Measurements from ENCODE around the gene CDK15.

DNA sequence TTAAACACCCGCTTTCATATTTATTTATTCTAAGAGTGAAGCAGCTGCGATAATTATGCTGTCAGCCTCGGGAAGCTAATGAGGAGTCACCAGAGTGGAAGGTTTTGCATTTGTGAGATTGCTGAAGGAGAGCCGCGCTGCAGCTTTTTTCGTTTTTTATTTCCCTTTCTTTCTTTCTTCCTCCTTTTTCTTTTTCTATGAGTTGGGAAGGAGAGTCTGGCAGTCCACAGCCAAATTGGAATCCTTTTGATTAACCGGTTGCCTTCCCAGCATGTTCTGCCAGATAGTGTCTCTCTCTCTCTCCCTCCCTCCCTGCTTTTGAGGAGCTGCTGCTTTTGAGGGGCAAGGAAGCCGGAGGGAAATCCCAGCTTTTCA is 82.1 kb downstream of the CDK15 start:
- TF ChIP-seq, protein P1, sequence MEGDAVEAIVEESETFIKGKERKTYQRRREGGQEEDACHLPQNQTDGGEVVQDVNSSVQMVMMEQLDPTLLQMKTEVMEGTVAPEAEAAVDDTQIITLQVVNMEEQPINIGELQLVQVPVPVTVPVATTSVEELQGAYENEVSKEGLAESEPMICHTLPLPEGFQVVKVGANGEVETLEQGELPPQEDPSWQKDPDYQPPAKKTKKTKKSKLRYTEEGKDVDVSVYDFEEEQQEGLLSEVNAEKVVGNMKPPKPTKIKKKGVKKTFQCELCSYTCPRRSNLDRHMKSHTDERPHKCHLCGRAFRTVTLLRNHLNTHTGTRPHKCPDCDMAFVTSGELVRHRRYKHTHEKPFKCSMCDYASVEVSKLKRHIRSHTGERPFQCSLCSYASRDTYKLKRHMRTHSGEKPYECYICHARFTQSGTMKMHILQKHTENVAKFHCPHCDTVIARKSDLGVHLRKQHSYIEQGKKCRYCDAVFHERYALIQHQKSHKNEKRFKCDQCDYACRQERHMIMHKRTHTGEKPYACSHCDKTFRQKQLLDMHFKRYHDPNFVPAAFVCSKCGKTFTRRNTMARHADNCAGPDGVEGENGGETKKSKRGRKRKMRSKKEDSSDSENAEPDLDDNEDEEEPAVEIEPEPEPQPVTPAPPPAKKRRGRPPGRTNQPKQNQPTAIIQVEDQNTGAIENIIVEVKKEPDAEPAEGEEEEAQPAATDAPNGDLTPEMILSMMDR (IDR thresholded peaks at IDR 0.05), result no peak
- TF ChIP-seq EZH2 (IDR thresholded peaks at IDR 0.05; ENCODE audit: borderline replicate concordance, insufficient read depth, low read depth, low read length, poor library complexity, severe bottlenecking), result no peak

All from B cell (primary cell).